Neural cell (in vitro differentiated cells): ENCODE results near the gene DNAJB14.

ENCODE experiments used
- CTCF ChIP-seq: fragments of 450-650 bp; IDR thresholded peaks from 2 replicates; pipeline ENCODE4 v1.5.1; 2014; ENCODE audit warnings: antibody characterized with exemption, mild to moderate bottlenecking, moderate library complexity; ENCODE audit not compliant: poor library complexity, severe bottlenecking
- EP300 ChIP-seq: fragments of 450-650 bp; conservative IDR thresholded peaks from 2 replicates; pipeline ENCODE4 v1.6.1; 2014; ENCODE audit warnings: antibody characterized with exemption, mild to moderate bottlenecking, moderate library complexity; ENCODE audit not compliant: poor library complexity, severe bottlenecking
- EZH2 ChIP-seq: fragments of 200-600, 300-800 bp; shearing (Covaris generic), sonication (generic); IDR thresholded peaks from 2 replicates; pipeline ENCODE4 v1.6.1; 2014; ENCODE audit warnings: antibody characterized with exemption, low read length, borderline replicate concordance, mild to moderate bottlenecking; ENCODE audit not compliant: insufficient read depth, poor library complexity, severe bottlenecking
- MXI1 ChIP-seq: fragments of 450-650 bp; conservative IDR thresholded peaks from 2 replicates; pipeline ENCODE4 v1.6.1; 2014; ENCODE audit warnings: antibody characterized with exemption, mild to moderate bottlenecking; ENCODE audit not compliant: poor library complexity, severe bottlenecking
- POLR2AphosphoS5 ChIP-seq: IDR thresholded peaks from 2 replicates; pipeline ENCODE4 v1.6.1; 2012
- TAF1 ChIP-seq: IDR thresholded peaks from 2 replicates; pipeline ENCODE4 v1.6.1; 2012; ENCODE audit warnings: low read depth

- no peak for TF ChIP-seq TAF1
- no peak for TF ChIP-seq CTCF
- no peak for TF ChIP-seq EP300
- no peak for TF ChIP-seq POLR2AphosphoS5
- TF ChIP-seq MXI1, result no peak
- no peak for TF ChIP-seq EZH2
These were observed 99.5 kb downstream of the DNAJB14 start for GRCh38 chr4:99846891-99847290.
